Mesenchymal stem cell (in vitro differentiated cells and primary cell): Measurements from ENCODE around the gene RIC1.

Experiments
- DNase-seq: peaks from one replicate; pipeline ENCODE4 v3.0.0-alpha.2; 2013
- H2AFZ ChIP-seq: one replicate; pipeline ENCODE4 v1.6.1; 2013; ENCODE audit warnings: low read depth, mild to moderate bottlenecking, control low read depth, inconsistent platforms, low read length, moderate library complexity
- H2AK5ac ChIP-seq: 2 replicates; pipeline ENCODE4 v1.6.1; 2013; ENCODE audit warnings: low read length, moderate library complexity, mild to moderate bottlenecking, inconsistent platforms; ENCODE audit not compliant: severe bottlenecking
- H2BK120ac ChIP-seq: one replicate; pipeline ENCODE4 v1.6.1; 2013; ENCODE audit warnings: low read depth, mild to moderate bottlenecking, inconsistent platforms, low read length, moderate library complexity
- H2BK12ac ChIP-seq, 2 experiments: one replicate each; pipeline ENCODE4 v1.6.1; 2013; ENCODE audit warnings: inconsistent platforms in 2 of 2, low read length in 2 of 2, mild to moderate bottlenecking in 2 of 2, moderate library complexity in 2 of 2, control low read depth in 1 of 2
- H2BK15ac ChIP-seq: one replicate; pipeline ENCODE4 v1.6.1; 2013; ENCODE audit warnings: mild to moderate bottlenecking, low read depth, inconsistent platforms; ENCODE audit not compliant: poor library complexity, severe bottlenecking
- H2BK5ac ChIP-seq: 2 replicates; pipeline ENCODE4 v1.6.1; 2013; ENCODE audit warnings: low read depth, mild to moderate bottlenecking, low read length, control low read depth, inconsistent platforms; ENCODE audit not compliant: poor library complexity, severe bottlenecking
- H3K14ac ChIP-seq, 2 experiments: one replicate each; pipeline ENCODE4 v1.6.1; 2013; ENCODE audit warnings: inconsistent platforms in 2 of 2, low read length in 2 of 2, control low read depth in 1 of 2, mild to moderate bottlenecking in 1 of 2, moderate library complexity in 1 of 2
- H3K18ac ChIP-seq, 2 experiments: one replicate each; pipeline ENCODE4 v1.6.1; 2013; ENCODE audit warnings: inconsistent platforms in 2 of 2, low read length in 2 of 2, control low read depth in 1 of 2, low read depth in 1 of 2, mild to moderate bottlenecking in 1 of 2
- H3K23ac ChIP-seq, 2 experiments: one replicate each; pipeline ENCODE4 v1.6.1; 2013; ENCODE audit warnings: inconsistent platforms in 2 of 2, low read length in 2 of 2, mild to moderate bottlenecking in 2 of 2, moderate library complexity in 2 of 2, control low read depth in 1 of 2
- H3K27ac ChIP-seq: 2 replicates; pipeline ENCODE4 v1.5.1; 2013; ENCODE audit warnings: mild to moderate bottlenecking, moderate library complexity, low read length, control low read depth, inconsistent platforms; ENCODE audit not compliant: poor library complexity, severe bottlenecking
- H3K27me3 ChIP-seq, 2 experiments: 2 replicates each; pipeline versions ENCODE4 v1.6.1 to v1.7.0; 2013; ENCODE audit warnings: low read length in 2 of 2, mild to moderate bottlenecking in 2 of 2, moderate library complexity in 2 of 2, control low read depth in 1 of 2, inconsistent platforms in 1 of 2; ENCODE audit not compliant: control insufficient read depth in 1 of 2, insufficient read depth in 1 of 2
- H3K36me3 ChIP-seq, 2 experiments: 2 replicates each; pipeline versions ENCODE4 v1.6.1 to v1.7.0; 2013; ENCODE audit warnings: low read length in 2 of 2, control low read depth in 1 of 2, inconsistent platforms in 1 of 2, low read depth in 1 of 2, mild to moderate bottlenecking in 1 of 2; ENCODE audit not compliant: insufficient read depth in 2 of 2, control insufficient read depth in 1 of 2
- H3K4ac ChIP-seq, 2 experiments: one replicate each; pipeline ENCODE4 v1.6.1; 2013; ENCODE audit warnings: inconsistent platforms in 2 of 2, low read length in 2 of 2, mild to moderate bottlenecking in 2 of 2, moderate library complexity in 2 of 2, control low read depth in 1 of 2, low read depth in 1 of 2
- H3K4me1 ChIP-seq: 2 replicates; pipeline ENCODE4 v1.6.1; 2013; ENCODE audit warnings: low read depth, low read length, control low read depth; ENCODE audit not compliant: control insufficient read depth, insufficient read depth
- H3K4me2 ChIP-seq: 2 replicates; pipeline ENCODE4 v1.6.1; 2013; ENCODE audit warnings: low read length, mild to moderate bottlenecking, inconsistent platforms; ENCODE audit not compliant: poor library complexity, severe bottlenecking
- H3K4me3 ChIP-seq, 2 experiments: 2 replicates each; pipeline versions ENCODE4 v1.5.1 to v1.7.0; 2013; ENCODE audit warnings: low read length in 2 of 2, mild to moderate bottlenecking in 2 of 2, control low read depth in 1 of 2, low read depth in 1 of 2; ENCODE audit not compliant: insufficient read depth in 1 of 2
- H3K79me1 ChIP-seq: replicated peaks from 2 replicates; pipeline ENCODE4 v1.6.1; 2013; ENCODE audit warnings: mild to moderate bottlenecking, control low read depth, low read length, inconsistent platforms; ENCODE audit not compliant: poor library complexity, severe bottlenecking
- H3K9ac ChIP-seq: 2 replicates; pipeline ENCODE4 v1.7.0; 2013; ENCODE audit warnings: mild to moderate bottlenecking, low read length, moderate library complexity
- H3K9me3 ChIP-seq: 2 replicates; pipeline ENCODE4 v1.7.0; 2013; ENCODE audit warnings: mild to moderate bottlenecking, low read length; ENCODE audit not compliant: control insufficient read depth
- H4K8ac ChIP-seq: one replicate; pipeline ENCODE4 v1.6.1; 2013; ENCODE audit warnings: inconsistent platforms, mild to moderate bottlenecking, low read length, moderate library complexity
- H4K91ac ChIP-seq: one replicate; pipeline ENCODE4 v1.6.1; 2013; ENCODE audit warnings: mild to moderate bottlenecking, low read length, inconsistent platforms
- WGBS: methylation state at CpG from one replicate; pipeline ENCODE4 v1.1.7; 2013; ENCODE audit warnings: mixed read lengths; 5-methylcytosine and 5-hydroxymethylcytosine counted together

The RIC1 gene

DNA sequence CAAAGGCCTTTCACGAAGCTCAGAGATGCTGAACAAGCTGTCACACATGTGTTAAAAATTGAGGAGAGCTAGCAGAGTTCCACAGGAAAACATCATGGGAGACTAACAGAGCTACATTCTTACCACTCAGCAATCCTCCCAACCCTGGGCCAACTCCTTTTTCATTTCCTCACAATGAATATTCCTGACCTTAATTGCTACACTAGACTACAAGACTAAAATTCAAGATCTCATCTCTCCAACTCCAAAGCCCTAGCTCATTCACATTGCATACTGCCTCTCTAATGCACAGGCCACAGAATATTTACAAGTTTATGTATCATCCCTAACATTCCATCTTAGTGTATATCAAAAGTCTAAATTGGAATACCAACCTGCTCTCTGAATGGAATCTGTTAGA is 182.8 kb downstream of the RIC1 start:
- no peak overlapping the region for H3K18ac ChIP-seq
- no peak overlapping the region for H4K8ac ChIP-seq
- no peak overlapping the region for H2BK120ac ChIP-seq
- H3K36me3 ChIP-seq = peaks cover 3% of the 10 kb centered on the region in 2 experiments
- no peak overlapping the region for H2AFZ ChIP-seq
- no peak overlapping the region for H3K4me2 ChIP-seq
- H3K27ac ChIP-seq = no peak overlapping the region
- H3K4ac ChIP-seq = no peak overlapping the region
- H2BK15ac ChIP-seq = no peak overlapping the region
- H3K14ac ChIP-seq = no peak overlapping the region
- H3K4me1 ChIP-seq = no peaks in the 10 kb centered on the region
- no peak overlapping the region for H4K91ac ChIP-seq
- H3K9me3 ChIP-seq = no peaks in the 10 kb centered on the region
- DNase-seq = no peak
- H3K4me3 ChIP-seq = no peak overlapping the region
- no peak overlapping the region for H3K9ac ChIP-seq
- H3K79me1 ChIP-seq = no peaks in the 10 kb centered on the region
- no peak overlapping the region for H2BK5ac ChIP-seq
- H3K27me3 ChIP-seq = no peaks in the 10 kb centered on the region
- no peak overlapping the region for H3K23ac ChIP-seq
- WGBS = 100% methylated on average over 1 of the region's 1 CpG
- no peak overlapping the region for H2BK12ac ChIP-seq
- no peak overlapping the region for H2AK5ac ChIP-seq

DNA sequence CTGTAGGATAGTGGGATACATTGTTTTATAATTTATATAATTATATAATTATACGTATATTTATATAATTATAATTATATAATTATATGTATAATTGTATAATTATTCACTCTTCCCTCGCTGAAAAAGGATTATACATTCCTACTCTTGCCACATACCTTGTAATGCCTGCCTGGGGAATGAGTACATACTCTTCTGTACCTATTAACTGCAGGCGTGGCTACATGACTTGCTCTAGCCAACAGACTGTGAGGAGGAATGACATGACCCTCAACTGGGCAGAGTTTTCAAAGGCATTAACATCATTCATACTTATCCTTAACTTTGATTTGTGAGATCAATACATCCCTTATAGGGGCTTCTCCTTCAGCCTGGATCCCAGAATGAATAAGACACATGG is 184.9 kb downstream of the RIC1 start:
- Histone ChIP-seq H2BK120ac (no peak overlapping the region), H2BK5ac (no peak overlapping the region), H3K9me3 (no peaks in the 10 kb centered on the region), H3K4me3 (no peak overlapping the region), H3K14ac (no peak overlapping the region), H3K36me3 (peaks cover 3 to 5% of the 10 kb centered on the region in 2 experiments), H3K9ac (no peak overlapping the region), H2BK12ac (no peak overlapping the region), H2AK5ac (no peak overlapping the region), H3K18ac (no peak overlapping the region), H3K4me2 (no peak overlapping the region), H4K91ac (no peak overlapping the region), H3K79me1 (no peaks in the 10 kb centered on the region), H3K27ac (no peak overlapping the region), H3K4me1 (no peaks in the 10 kb centered on the region), H3K4ac (no peak overlapping the region), H4K8ac (no peak overlapping the region), H2BK15ac (no peak overlapping the region), H3K23ac (no peak overlapping the region), H3K27me3 (no peaks in the 10 kb centered on the region), H2AFZ (no peak overlapping the region)
- 98% methylated on average over 2 of the region's 3 CpGs for WGBS
- no peak for DNase-seq

DNA sequence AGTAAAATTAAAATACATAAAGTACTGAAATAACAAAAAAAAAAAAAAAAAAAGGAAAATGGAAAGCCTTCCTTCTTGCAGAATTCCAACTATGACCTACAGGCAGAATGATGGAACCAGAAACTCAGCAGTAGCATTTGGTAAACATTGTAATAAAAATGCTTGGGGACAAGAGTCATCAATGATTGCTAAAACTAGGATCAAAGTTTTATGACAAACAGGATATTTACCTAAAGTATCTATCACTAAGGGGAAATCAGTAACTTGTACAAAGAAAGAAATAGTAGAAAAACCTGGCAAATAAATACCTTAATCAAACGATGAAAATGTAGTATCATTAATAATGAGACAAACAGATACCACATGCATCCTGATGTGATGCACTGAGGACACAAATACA is 186.6 kb downstream of the RIC1 start:
- DNase-seq = no peak
- Histone ChIP-seq H3K9me3 (no peaks in the 10 kb centered on the region), H2BK120ac (no peak overlapping the region), H3K9ac (no peak overlapping the region), H3K4me3 (no peak overlapping the region), H3K27me3 (no peaks in the 10 kb centered on the region), H3K4me1 (no peaks in the 10 kb centered on the region), H4K8ac (no peak overlapping the region), H3K4me2 (no peak overlapping the region), H3K18ac (no peak overlapping the region), H3K36me3 (peaks cover 3 to 8% of the 10 kb centered on the region in 2 experiments), H3K27ac (no peak overlapping the region), H3K79me1 (peaks cover 4% of the 10 kb centered on the region), H2AFZ (no peak overlapping the region), H2BK15ac (no peak overlapping the region), H2BK12ac (no peak overlapping the region), H3K23ac (no peak overlapping the region), H3K14ac (no peak overlapping the region), H4K91ac (no peak overlapping the region), H3K4ac (no peak overlapping the region), H2BK5ac (no peak overlapping the region), H2AK5ac (no peak overlapping the region)
- no CpG with 5 or more reads among the region's 1 CpG for WGBS

DNA sequence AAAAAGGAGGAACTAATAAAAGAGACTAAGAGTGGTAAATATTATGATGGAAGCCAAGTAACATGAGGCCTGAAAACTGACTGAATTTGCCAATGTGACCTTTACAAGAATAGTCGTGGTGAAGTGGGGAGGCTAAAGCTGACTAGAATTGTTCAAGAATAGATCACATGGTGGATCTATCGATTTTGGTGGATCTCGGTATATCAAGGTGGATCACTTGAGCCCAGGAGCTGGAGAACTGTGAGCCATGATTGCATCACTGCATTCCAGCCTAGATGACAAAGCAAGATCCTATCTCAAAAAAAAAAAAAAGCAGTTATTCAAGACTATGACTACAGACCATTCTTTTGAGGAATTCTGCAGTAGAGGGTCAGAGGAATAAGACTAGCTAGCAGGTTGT is 189.0 kb downstream of the RIC1 start:
- no peak overlapping the region for H3K4me2 ChIP-seq
- H3K4ac ChIP-seq = no peak overlapping the region
- H3K36me3 ChIP-seq = peaks cover 4 to 12% of the 10 kb centered on the region in 2 experiments
- H3K9ac ChIP-seq = no peak overlapping the region
- H2BK120ac ChIP-seq = no peak overlapping the region
- no peak overlapping the region for H2AK5ac ChIP-seq
- H3K27me3 ChIP-seq = no peaks in the 10 kb centered on the region
- H4K91ac ChIP-seq = no peak overlapping the region
- 91% methylated on average over 3 of the region's 3 CpGs for WGBS
- DNase-seq = peak; percentile 59
- no peak overlapping the region for H3K23ac ChIP-seq
- peaks cover 10% of the 10 kb centered on the region for H3K79me1 ChIP-seq
- H2BK5ac ChIP-seq = no peak overlapping the region
- no peak overlapping the region for H3K4me3 ChIP-seq
- H3K14ac ChIP-seq = no peak overlapping the region
- no peak overlapping the region for H3K27ac ChIP-seq
- H2AFZ ChIP-seq = no peak overlapping the region
- no peaks in the 10 kb centered on the region for H3K9me3 ChIP-seq
- no peak overlapping the region for H2BK12ac ChIP-seq
- no peak overlapping the region for H2BK15ac ChIP-seq
- H4K8ac ChIP-seq = no peak overlapping the region
- H3K18ac ChIP-seq = no peak overlapping the region
- no peaks in the 10 kb centered on the region for H3K4me1 ChIP-seq
